ENCODE measurements around the gene SLBP. TPM values are rescaled to one million over a fixed set of nuclear protein-coding genes. Genes with fewer than 3 reads are reported as not detected.

Gene SLBP
- 135 and 161 TPM in 2 replicates for total RNA-seq (2014; rRNA removed; shearing (Covaris generic))

GRCh38 chr4:1712216-1713002 lies at the start of gene SLBP:
TSS of gene SLBP (minus strand) at chr4:1712319. CDS start at chr4:1712188, 131 bp downstream.
- peak; percentile 93 for DNase-seq (ENCODE audit: low read depth)

- DNase-seq (ENCODE audit: low read depth): no peak
Measured at GRCh38 chr4:1761130-1761689, 49.1 kb upstream of the SLBP start.

GRCh38 chr4:1760521-1761071 lies 48.5 kb upstream of the SLBP start:
- no peak for DNase-seq (ENCODE audit: low read depth)

GRCh38 chr4:1759818-1760223 lies 47.7 kb upstream of the SLBP start:
- no peak for DNase-seq (ENCODE audit: low read depth)

- no peak for DNase-seq (ENCODE audit: low read depth)
Measured at GRCh38 chr4:1759170-1759817, 47.2 kb upstream of the SLBP start.

- no peak for DNase-seq (ENCODE audit: low read depth)
Measured at GRCh38 chr4:1758306-1759121, 46.4 kb upstream of the SLBP start.

GRCh38 chr4:1757836-1758235 lies 45.7 kb upstream of the SLBP start:
- DNase-seq (ENCODE audit: low read depth): no peak

GRCh38 chr4:1756893-1757779 lies 45.0 kb upstream of the SLBP start:
- no peak for DNase-seq (ENCODE audit: low read depth)

GRCh38 chr4:1756079-1756478 lies 44.0 kb upstream of the SLBP start:
- DNase-seq (ENCODE audit: low read depth): no peak

- no peak for DNase-seq (ENCODE audit: low read depth)
Measured at GRCh38 chr4:1755297-1755696, 43.2 kb upstream of the SLBP start.

- no peak for DNase-seq (ENCODE audit: low read depth)
Measured at GRCh38 chr4:1754336-1754735, 42.2 kb upstream of the SLBP start.

GRCh38 chr4:1753697-1754311 lies 41.7 kb upstream of the SLBP start:
- DNase-seq (ENCODE audit: low read depth): no peak

GRCh38 chr4:1753294-1753696 lies 41.2 kb upstream of the SLBP start:
- no peak for DNase-seq (ENCODE audit: low read depth)

GRCh38 chr4:1752284-1753041 lies 40.3 kb upstream of the SLBP start:
- no peak for DNase-seq (ENCODE audit: low read depth)

- no peak for DNase-seq (ENCODE audit: low read depth)
Measured at GRCh38 chr4:1751919-1752283, 39.8 kb upstream of the SLBP start.

- no peak for DNase-seq (ENCODE audit: low read depth)
Measured at GRCh38 chr4:1751155-1751918, 39.2 kb upstream of the SLBP start.

- DNase-seq (ENCODE audit: low read depth): no peak
Measured at GRCh38 chr4:1750381-1751154, 38.4 kb upstream of the SLBP start.

GRCh38 chr4:1749826-1750225 lies 37.7 kb upstream of the SLBP start:
- no peak for DNase-seq (ENCODE audit: low read depth)

Data from M059J (cell line).